ENCODE measurements around the gene EBF3.

- TF ChIP-seq CTCF (IDR thresholded peaks at IDR 0.05) (no peak), POLR2A (IDR thresholded peaks at IDR 0.05) (no peak)
Measured at GRCh38 chr10:129849452-129849750, 114.7 kb downstream of the EBF3 start.
